Nephron progenitor cell (in vitro differentiated cells): Measurements from ENCODE around the gene ANO4.

Source experiments
- DNase-seq: peaks from one replicate; pipeline ENCODE4 v3.0.0; 2021
- H3K27ac Mint-ChIP-seq: 2 replicates; pipeline ENCODE4 v1.8.0; 2021; ENCODE audit warnings: mild to moderate bottlenecking, moderate library complexity, mixed read lengths
- H3K27me3 Mint-ChIP-seq: 2 replicates; pipeline ENCODE4 v1.8.0; 2021; ENCODE audit warnings: mild to moderate bottlenecking, low read depth, mixed read lengths; ENCODE audit not compliant: poor library complexity
- H3K36me3 Mint-ChIP-seq: 2 replicates; pipeline ENCODE4 v1.8.0; 2021; ENCODE audit warnings: low read depth, mixed read lengths
- H3K4me1 Mint-ChIP-seq: 2 replicates; pipeline ENCODE4 v1.8.0; 2021; ENCODE audit warnings: mixed read lengths
- H3K4me3 Mint-ChIP-seq: 2 replicates; pipeline ENCODE4 v1.8.0; 2021; ENCODE audit warnings: mild to moderate bottlenecking, moderate library complexity, mixed read lengths
- H3K9me3 Mint-ChIP-seq: 2 replicates; pipeline ENCODE4 v1.8.0; 2021; ENCODE audit warnings: mild to moderate bottlenecking, moderate library complexity, mixed read lengths
- CTCF ChIP-seq: fragments of 200-600 bp; sonication (generic); IDR thresholded peaks from 2 replicates; pipeline ENCODE4 v1.5.0; 2021; ENCODE audit warnings: antibody characterized with exemption

ANO4 gene

GRCh38 chr12:100904270-100904669 lies 109.7 kb downstream of the ANO4 start:
- Mint-ChIP-seq H3K9me3 (no peaks in the 10 kb centered on the region), H3K27me3 (no peaks in the 10 kb centered on the region), H3K27ac (no peak overlapping the region), H3K36me3 (no peaks in the 10 kb centered on the region), H3K4me1 (no peaks in the 10 kb centered on the region), H3K4me3 (no peak overlapping the region)
- no peak for TF ChIP-seq CTCF
- DNase-seq, result no peak

- Mint-ChIP-seq H3K27me3 (peaks cover 5% of the 10 kb centered on the region), H3K4me3 (no peak overlapping the region), H3K4me1 (no peaks in the 10 kb centered on the region), H3K27ac (no peak overlapping the region), H3K9me3 (no peaks in the 10 kb centered on the region), H3K36me3 (no peaks in the 10 kb centered on the region)
- TF ChIP-seq CTCF, result no peak
- DNase-seq, result no peak
Observed at GRCh38 chr12:100908501-100908900, 113.9 kb downstream of the ANO4 start.

GRCh38 chr12:100913872-100914592 lies 119.5 kb downstream of the ANO4 start:
- no peak for TF ChIP-seq CTCF

GRCh38 chr12:100919116-100919515 lies 124.5 kb downstream of the ANO4 start:
- no peak for DNase-seq
- Mint-ChIP-seq H3K4me1 (no peaks in the 10 kb centered on the region), H3K9me3 (no peaks in the 10 kb centered on the region), H3K27me3 (no peaks in the 10 kb centered on the region), H3K27ac (no peak overlapping the region), H3K36me3 (no peaks in the 10 kb centered on the region), H3K4me3 (no peak overlapping the region)
- TF ChIP-seq CTCF, result no peak

More at GRCh38 chr12:100913872-100914592, 119.5 kb downstream of the ANO4 start:
- Mint-ChIP-seq H3K36me3 (no peaks in the 10 kb centered on the region), H3K9me3 (no peaks in the 10 kb centered on the region), H3K27me3 (peaks cover 5% of the 10 kb centered on the region), H3K4me1 (no peaks in the 10 kb centered on the region), H3K27ac (no peak overlapping the region), H3K4me3 (no peak overlapping the region)
- DNase-seq, result no peak

- H3K36me3 Mint-ChIP-seq, result no peaks in the 10 kb centered on the region
- no peak for TF ChIP-seq CTCF
- no peaks in the 10 kb centered on the region for H3K4me1 Mint-ChIP-seq
- H3K27ac Mint-ChIP-seq, result no peak overlapping the region
- no peaks in the 10 kb centered on the region for H3K9me3 Mint-ChIP-seq
- no peak for DNase-seq
- no peaks in the 10 kb centered on the region for H3K27me3 Mint-ChIP-seq
- H3K4me3 Mint-ChIP-seq, result no peak overlapping the region
Observed at GRCh38 chr12:100920493-100920892, 125.9 kb downstream of the ANO4 start.

GRCh38 chr12:100926669-100927248 lies 132.2 kb downstream of the ANO4 start:
- peaks cover 2% of the 10 kb centered on the region for H3K27me3 Mint-ChIP-seq
- TF ChIP-seq CTCF, result peak; percentile 29
- H3K27ac Mint-ChIP-seq, result no peak overlapping the region
- no peaks in the 10 kb centered on the region for H3K36me3 Mint-ChIP-seq
- peak; percentile 24 for DNase-seq
- H3K4me3 Mint-ChIP-seq, result no peak overlapping the region
- H3K4me1 Mint-ChIP-seq, result no peaks in the 10 kb centered on the region
- no peaks in the 10 kb centered on the region for H3K9me3 Mint-ChIP-seq
